Measurements from ENCODE around the gene IFNA21.

GRCh38 chr9:21141427-21141882, 25.0 kb downstream of the IFNA21 start, which contains the start of gene IFNW1:
- TF ChIP-seq CTCF (IDR thresholded peaks at IDR 0.05; ENCODE audit: extremely low read depth in 1 of 2, insufficient read depth in 1 of 2, low read depth in 1 of 2, low read length in 2 of 2): no peak
- no peak for TF ChIP-seq MAX (IDR thresholded peaks at IDR 0.05; ENCODE audit: insufficient read depth, insufficient read length)
- no peak for TF ChIP-seq POLR2A (IDR thresholded peaks at IDR 0.05; ENCODE audit: low read depth, low read length)
- no peak for TF ChIP-seq POLR2AphosphoS5 (IDR thresholded peaks at IDR 0.05; ENCODE audit: insufficient read depth, low read depth, low read length)
- TF ChIP-seq EZH2 (IDR thresholded peaks at IDR 0.05; ENCODE audit: borderline replicate concordance, low read depth, low read length, severe bottlenecking): no peak

All from endothelial cell of umbilical vein (primary cell).